ENCODE measurements around the gene PGA4. TPM values are rescaled to one million over a fixed set of nuclear protein-coding genes. Genes with fewer than 3 reads are reported as not detected.

Gene PGA4
- total and polyA plus RNA-seq, 7 donors = 0.08 to 1.4 (median 0.57) TPM; not detected in 2

GRCh38 chr11:61268588-61269250 is 46.6 kb downstream of the PGA4 start:
- no peak for ATAC-seq
- no peak for DNase-seq
- no peak for TF ChIP-seq CTCF (IDR thresholded peaks at IDR 0.05)
- no peaks in the 10 kb centered on the region for H3K4me1 ChIP-seq
- no peak overlapping the region for H3K27ac ChIP-seq
- no peaks in the 10 kb centered on the region for H3K36me3 ChIP-seq (ENCODE audit: insufficient read depth in 1 of 2, low read depth in 1 of 2)
- WGBS, 3 donors = 89 to 92% (median 90%) methylated on average over 15 of the region's 15 CpGs
- intact Hi-C loops (cut with DNase I) = no loop called here
- no peak overlapping the region for H3K4me3 ChIP-seq
- no peaks in the 10 kb centered on the region for H3K27me3 ChIP-seq (ENCODE audit: insufficient read depth in 3 of 3, low read length in 2 of 3)
- no peaks in the 10 kb centered on the region for H3K9me3 ChIP-seq

GRCh38 chr11:61270354-61271076 is 48.4 kb downstream of the PGA4 start:
- no peak overlapping the region for H3K4me3 ChIP-seq

GRCh38 chr11:61272731-61273130 is 50.6 kb downstream of the PGA4 start:
- H3K27me3 ChIP-seq (ENCODE audit: insufficient read depth in 3 of 3, low read length in 2 of 3) = no peaks in the 10 kb centered on the region
- no peak for ATAC-seq
- no peak for DNase-seq
- no peaks in the 10 kb centered on the region for H3K4me1 ChIP-seq
- no peaks in the 10 kb centered on the region for H3K9me3 ChIP-seq
- intact Hi-C loops (cut with DNase I) = no loop called here
- H3K4me3 ChIP-seq = no peak overlapping the region
- TF ChIP-seq CTCF (IDR thresholded peaks at IDR 0.05) = no peak
- H3K36me3 ChIP-seq (ENCODE audit: insufficient read depth in 1 of 2, low read depth in 1 of 2) = no peaks in the 10 kb centered on the region
- H3K27ac ChIP-seq = no peak overlapping the region
- WGBS, 3 donors = 96 to 99% (median 96%) methylated on average over 3 of the region's 3 CpGs

More at GRCh38 chr11:61270354-61271076, 48.4 kb downstream of the PGA4 start:
- Histone ChIP-seq H3K27me3 (ENCODE audit: insufficient read depth in 3 of 3, low read length in 2 of 3) (no peaks in the 10 kb centered on the region), H3K27ac (no peak overlapping the region), H3K36me3 (ENCODE audit: insufficient read depth in 1 of 2, low read depth in 1 of 2) (no peaks in the 10 kb centered on the region), H3K9me3 (no peaks in the 10 kb centered on the region), H3K4me1 (no peaks in the 10 kb centered on the region)
- intact Hi-C loops (cut with DNase I) = no loop called here
- 86 to 92% (median 87%) methylated on average over 7 of the region's 7 CpGs for WGBS, 3 donors
- TF ChIP-seq CTCF (IDR thresholded peaks at IDR 0.05) = no peak
- DNase-seq (no peak), ATAC-seq (no peak)

- DNase-seq = no peak
Measured at GRCh38 chr11:61273178-61274078, 51.3 kb downstream of the PGA4 start.

More at GRCh38 chr11:61273178-61274078, 51.3 kb downstream of the PGA4 start:
- no peak for TF ChIP-seq CTCF (IDR thresholded peaks at IDR 0.05)
- WGBS, 3 donors = 73 to 76% (median 73%) methylated on average over 16 of the region's 16 CpGs
- Histone ChIP-seq H3K4me1 (no peaks in the 10 kb centered on the region), H3K27ac (no peak overlapping the region), H3K36me3 (ENCODE audit: insufficient read depth in 1 of 2, low read depth in 1 of 2) (no peaks in the 10 kb centered on the region), H3K27me3 (ENCODE audit: insufficient read depth in 3 of 3, low read length in 2 of 3) (no peaks in the 10 kb centered on the region), H3K4me3 (no peak overlapping the region), H3K9me3 (no peaks in the 10 kb centered on the region)
- intact Hi-C loops (cut with DNase I) = no loop called here
- no peak for ATAC-seq
